Tibial nerve (tissue), 4 donors: ENCODE data around the gene TMEM144.

Source experiments
- CTCF ChIP-seq, 5 experiments: fragments of 200-600 bp in 3 of 5; fragments of 450-650 bp in 2 of 5; sonication (generic) in 3 of 5; IDR thresholded peaks; one replicate each; pipeline ENCODE4 v1.5.1; 2016 to 2019; ENCODE audit warnings: antibody characterized with exemption in 5 of 5, mild to moderate bottlenecking in 3 of 5, moderate library complexity in 2 of 5
- EP300 ChIP-seq, 2 donors: sonication (generic); formaldehyde crosslinking; IDR thresholded peaks; one replicate each; pipeline ENCODE4 v1.6.1; 2017; ENCODE audit warnings: antibody characterized with exemption in 2 of 2, mild to moderate bottlenecking in 1 of 2
- POLR2A ChIP-seq, 2 donors: fragments of 450-650 bp; IDR thresholded peaks; one replicate each; pipeline ENCODE4 v1.6.1; 2017; ENCODE audit warnings: antibody characterized with exemption in 2 of 2, mild to moderate bottlenecking in 2 of 2, moderate library complexity in 2 of 2

- TF ChIP-seq POLR2A (IDR thresholded peaks at IDR 0.05) (no peak), CTCF (IDR thresholded peaks at IDR 0.05) (no peak), EP300 (IDR thresholded peaks at IDR 0.05) (no peak)
Observed at GRCh38 chr4:158162631-158163030, 47.7 kb upstream of the TMEM144 start.
